Fibroblast of peridontal ligament (primary cell): ENCODE results near the gene PTBP1.
"Not testable (repeated sequence)": the region's sequence is repeated elsewhere in the genome, so short reads cannot be mapped to it uniquely, and the experiment has no call there.

Source experiments
- DNase-seq: peaks from one replicate; pipeline ENCODE4 v3.0.0-alpha.2; 2010; ENCODE audit errors: extremely low read depth

The PTBP1 gene

GRCh38 chr19:827710-828321 lies 30.6 kb downstream of the PTBP1 start, which contains the start of gene AZU1:
Gene AZU1, plus strand, starts transcription at chr19:827837. Its CDS starts 10 bp downstream, at chr19:827847.
- DNase-seq: no peak

GRCh38 chr19:829129-829758 lies 32.0 kb downstream of the PTBP1 start:
- no peak for DNase-seq

GRCh38 chr19:831407-832369 lies 34.4 kb downstream of the PTBP1 start:
- no peak for DNase-seq

- no peak for DNase-seq
Measured at GRCh38 chr19:834216-834615, 37.0 kb downstream of the PTBP1 start.

GRCh38 chr19:835210-835810 lies 38.1 kb downstream of the PTBP1 start:
- no peak for DNase-seq

GRCh38 chr19:840519-841206 lies 43.4 kb downstream of the PTBP1 start, which contains the start of gene PRTN3:
Gene PRTN3, plus strand, starts transcription at chr19:840999. Its CDS starts 10 bp downstream, at chr19:841009.
- DNase-seq: no peak

GRCh38 chr19:842802-843179 lies 45.5 kb downstream of the PTBP1 start:
- not testable (repeated sequence) for DNase-seq

- no peak for DNase-seq
Measured at GRCh38 chr19:843180-843835, 46.1 kb downstream of the PTBP1 start.

GRCh38 chr19:843836-844545 lies 46.7 kb downstream of the PTBP1 start:
- DNase-seq: no peak

- DNase-seq: no peak
Measured at GRCh38 chr19:844546-844971, 47.3 kb downstream of the PTBP1 start.

- no peak for DNase-seq
Measured at GRCh38 chr19:845707-846521, 48.7 kb downstream of the PTBP1 start.

GRCh38 chr19:848386-848921 lies 51.2 kb downstream of the PTBP1 start:
- no peak for DNase-seq

GRCh38 chr19:849195-849594 lies 51.9 kb downstream of the PTBP1 start:
- not testable (repeated sequence) for DNase-seq

- DNase-seq: peak; percentile 95
Measured at GRCh38 chr19:850221-850978, 53.1 kb downstream of the PTBP1 start.

GRCh38 chr19:850979-851335 lies 53.7 kb downstream of the PTBP1 start:
- DNase-seq: no peak

- no peak for DNase-seq
Measured at GRCh38 chr19:852136-853013, 55.1 kb downstream of the PTBP1 start, which contains the start of gene ELANE. Gene ELANE, plus strand, starts transcription at chr19:852303. Its CDS starts 26 bp downstream, at chr19:852329.

GRCh38 chr19:853014-853585 lies 55.8 kb downstream of the PTBP1 start:
- no peak for DNase-seq
